ENCODE data around the gene STK11. TPM values are rescaled to one million over a fixed set of nuclear protein-coding genes. Genes with fewer than 3 reads are reported as not detected.

Gene STK11
- total and polyA plus RNA-seq, 7 donors = 64.9 to 133 (median 85.9) TPM

DNA sequence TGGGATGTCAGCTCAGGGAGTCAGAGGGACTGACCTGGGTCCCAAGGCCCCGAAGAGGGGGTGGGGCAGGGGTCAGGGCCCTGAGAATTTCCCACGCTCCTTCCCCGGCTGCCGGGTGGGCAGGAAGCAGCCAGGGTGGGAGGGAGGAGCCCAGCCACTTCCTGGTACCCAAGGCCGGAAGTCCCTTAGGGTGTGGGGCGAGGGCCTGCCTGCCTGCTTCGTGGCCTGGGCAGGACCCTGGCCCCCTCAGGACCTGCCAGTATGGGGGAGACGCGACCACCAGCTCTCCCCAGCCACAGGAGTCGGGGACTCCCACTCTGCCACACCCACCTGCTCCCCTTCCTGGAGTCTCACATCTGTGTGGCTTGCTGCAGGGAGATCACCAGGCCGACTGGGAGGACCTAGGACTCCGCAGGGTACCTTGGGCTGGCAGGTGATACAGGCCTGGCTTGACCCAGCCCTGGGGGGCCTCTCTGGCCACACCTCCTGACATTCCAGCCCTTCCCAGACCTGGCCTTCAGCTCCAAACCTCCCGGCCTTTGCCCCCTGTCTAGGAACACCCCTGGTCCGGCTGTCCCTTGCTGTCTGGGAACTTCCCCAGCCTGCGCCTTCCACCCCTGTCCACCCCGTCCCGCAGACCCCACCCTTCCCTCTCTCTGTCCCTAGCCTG, 53.8 kb downstream of the STK11 start:
- H3K27ac ChIP-seq = peak overlapping the region; percentile 85
- WGBS, 3 donors = 22 to 34% (median 28%) methylated on average over 16 to 17 of the region's 17 CpGs
- peak overlapping the region; percentile 37 for H3K4me3 ChIP-seq
- DNase-seq (peak; percentile 78 to 89), ATAC-seq (peak in 3 of 4 donors; percentile 16 to 26 (median 23))
- H3K9me3 ChIP-seq = no peaks in the 10 kb centered on the region
- intact Hi-C loops (cut with DNase I) = no loop called here
- H3K36me3 ChIP-seq (ENCODE audit: insufficient read depth in 1 of 2, low read depth in 1 of 2) = peaks cover 10 to 42% of the 10 kb centered on the region in 2 donors
- H3K27me3 ChIP-seq (ENCODE audit: insufficient read depth in 3 of 3, low read length in 2 of 3) = no peaks in the 10 kb centered on the region
- H3K4me1 ChIP-seq = peaks cover 57% of the 10 kb centered on the region
- TF ChIP-seq, protein P1, sequence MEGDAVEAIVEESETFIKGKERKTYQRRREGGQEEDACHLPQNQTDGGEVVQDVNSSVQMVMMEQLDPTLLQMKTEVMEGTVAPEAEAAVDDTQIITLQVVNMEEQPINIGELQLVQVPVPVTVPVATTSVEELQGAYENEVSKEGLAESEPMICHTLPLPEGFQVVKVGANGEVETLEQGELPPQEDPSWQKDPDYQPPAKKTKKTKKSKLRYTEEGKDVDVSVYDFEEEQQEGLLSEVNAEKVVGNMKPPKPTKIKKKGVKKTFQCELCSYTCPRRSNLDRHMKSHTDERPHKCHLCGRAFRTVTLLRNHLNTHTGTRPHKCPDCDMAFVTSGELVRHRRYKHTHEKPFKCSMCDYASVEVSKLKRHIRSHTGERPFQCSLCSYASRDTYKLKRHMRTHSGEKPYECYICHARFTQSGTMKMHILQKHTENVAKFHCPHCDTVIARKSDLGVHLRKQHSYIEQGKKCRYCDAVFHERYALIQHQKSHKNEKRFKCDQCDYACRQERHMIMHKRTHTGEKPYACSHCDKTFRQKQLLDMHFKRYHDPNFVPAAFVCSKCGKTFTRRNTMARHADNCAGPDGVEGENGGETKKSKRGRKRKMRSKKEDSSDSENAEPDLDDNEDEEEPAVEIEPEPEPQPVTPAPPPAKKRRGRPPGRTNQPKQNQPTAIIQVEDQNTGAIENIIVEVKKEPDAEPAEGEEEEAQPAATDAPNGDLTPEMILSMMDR (IDR thresholded peaks at IDR 0.05) = no peak

DNA sequence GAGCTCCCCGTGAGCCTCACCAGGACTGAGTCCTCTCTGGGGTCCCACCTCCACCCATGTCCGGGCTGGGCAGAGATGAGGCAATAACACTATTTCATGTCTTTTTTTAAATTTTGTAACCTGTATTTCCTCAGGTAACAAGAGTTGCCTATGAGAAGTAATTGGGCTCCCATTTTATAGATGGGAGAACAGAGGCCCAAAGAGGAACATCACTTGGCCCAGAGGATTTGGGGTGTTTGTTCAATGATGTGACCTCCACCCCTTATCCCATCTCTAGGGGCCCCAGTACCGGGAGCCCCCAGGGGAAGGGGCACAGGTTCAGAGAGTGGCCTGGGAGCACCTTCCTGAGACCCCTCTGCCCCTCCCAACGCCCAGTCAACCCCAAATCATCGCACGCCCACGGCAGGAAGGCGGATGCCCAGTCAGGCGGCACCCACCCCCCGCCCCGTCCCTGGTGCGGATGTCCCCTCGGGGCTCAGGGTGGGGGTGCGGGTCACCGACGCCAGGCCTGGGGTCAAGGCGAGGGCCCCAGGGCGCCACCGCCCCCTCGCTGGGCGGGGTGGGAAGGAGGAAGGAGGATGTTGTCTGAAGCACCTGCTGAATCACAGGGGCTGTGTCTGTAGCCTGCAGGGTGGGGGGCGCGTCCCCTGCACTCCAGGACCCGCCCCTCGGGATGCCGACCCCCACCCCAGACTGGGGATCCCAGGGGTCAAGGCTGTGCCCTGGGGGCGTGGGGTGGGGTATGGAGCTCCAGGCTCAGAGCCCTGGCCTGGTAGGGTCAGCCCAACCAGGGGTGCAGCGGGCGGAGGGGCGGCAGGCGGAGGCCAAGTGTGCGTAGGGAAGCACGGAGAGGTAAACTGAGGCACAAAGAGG, 54.5 kb downstream of the STK11 start:
- H3K4me3 ChIP-seq = peak overlapping the region; percentile 78
- peaks cover 7 to 34% of the 10 kb centered on the region in 2 donors for H3K36me3 ChIP-seq (ENCODE audit: insufficient read depth in 1 of 2, low read depth in 1 of 2)
- intact Hi-C loops (cut with DNase I) = no loop called here
- TF ChIP-seq, protein P1 (IDR thresholded peaks at IDR 0.05) = no peak
- H3K9me3 ChIP-seq = no peaks in the 10 kb centered on the region
- ATAC-seq = peak; percentile 4 to 13 (median 12)
- no peaks in the 10 kb centered on the region for H3K27me3 ChIP-seq (ENCODE audit: insufficient read depth in 3 of 3, low read length in 2 of 3)
- peak overlapping the region; percentile 85 for H3K27ac ChIP-seq
- 25 to 32% (median 28%) methylated on average over 28 to 33 of the region's 33 CpGs for WGBS, 3 donors
- peaks cover 52% of the 10 kb centered on the region for H3K4me1 ChIP-seq
- DNase-seq = peak in 1 of 2 donors; percentile 60

DNA sequence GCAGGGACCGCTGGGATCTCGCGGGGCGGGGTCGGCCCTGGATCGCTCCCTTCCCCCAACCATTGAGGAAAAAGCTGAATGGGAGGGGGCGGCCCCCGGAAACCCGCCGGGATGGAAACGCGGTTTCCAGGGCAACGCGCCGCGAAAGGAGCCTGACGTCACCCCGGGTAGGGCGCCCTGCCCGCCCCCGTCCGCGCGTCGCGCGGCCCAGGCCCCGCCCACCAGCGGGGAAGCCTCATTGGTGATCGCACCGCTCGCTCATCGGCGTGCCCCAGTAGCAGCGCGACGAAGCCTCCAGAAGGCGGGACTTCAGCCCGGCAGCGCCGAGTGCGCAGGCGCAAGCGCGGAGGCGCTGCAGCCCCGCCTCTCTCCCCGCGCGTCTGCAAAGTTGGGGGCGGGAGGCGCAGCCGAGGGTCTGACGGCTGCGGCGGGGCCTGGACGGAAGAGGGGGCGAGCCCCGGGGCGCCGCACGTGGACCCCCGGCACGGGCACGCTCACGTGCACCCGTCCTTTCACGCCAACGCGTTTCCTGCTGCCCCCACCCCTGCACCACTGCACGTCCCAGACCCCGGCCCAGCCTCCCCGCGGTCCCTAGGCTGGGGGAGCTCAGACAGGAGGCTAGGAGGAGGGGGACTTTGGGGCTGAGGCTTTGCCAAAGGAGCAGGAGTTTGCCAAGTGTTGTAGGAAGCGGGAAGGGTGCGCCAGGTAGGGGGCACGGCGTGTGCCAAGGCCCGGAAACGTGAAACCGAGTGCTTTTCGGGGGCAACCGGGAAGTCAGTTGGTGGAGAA, 55.4 kb downstream of the STK11 start:
- no peaks in the 10 kb centered on the region for H3K9me3 ChIP-seq
- peak overlapping the region; percentile 78 for H3K4me3 ChIP-seq
- TF ChIP-seq, protein P1 (IDR thresholded peaks at IDR 0.05) = no peak
- ATAC-seq (peak; percentile 67 to 84 (median 76)), DNase-seq (peak; percentile 96 to 99)
- WGBS, 3 donors = 0 to 1% (median 0%) methylated on average over 73 to 83 of the region's 83 CpGs
- H3K27ac ChIP-seq = peak overlapping the region; percentile 85
- H3K4me1 ChIP-seq = peaks cover 46% of the 10 kb centered on the region
- intact Hi-C loops (cut with DNase I) = no loop called here
- H3K36me3 ChIP-seq (ENCODE audit: insufficient read depth in 1 of 2, low read depth in 1 of 2) = peaks cover 0 to 26% of the 10 kb centered on the region in 2 donors
- H3K27me3 ChIP-seq (ENCODE audit: insufficient read depth in 3 of 3, low read length in 2 of 3) = no peaks in the 10 kb centered on the region

DNA sequence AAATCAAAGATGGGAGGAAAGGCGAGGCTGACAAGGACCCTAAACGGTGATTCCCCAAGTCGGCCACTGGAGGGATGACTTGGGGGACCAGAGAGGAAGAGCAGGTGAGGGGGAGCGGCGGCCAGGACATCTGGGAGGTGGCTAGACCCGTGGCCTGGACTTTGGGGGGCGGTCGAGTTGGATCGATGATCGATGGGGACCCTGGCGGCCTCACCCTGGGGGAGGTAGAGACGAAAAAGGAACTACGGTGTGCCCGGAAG, 55.9 kb downstream of the STK11 start:
- TF ChIP-seq, protein P1 (IDR thresholded peaks at IDR 0.05) = no peak
- ATAC-seq (no peak), DNase-seq (peak in 1 of 2 donors; percentile 62)
- peak overlapping the region; percentile 85 for H3K27ac ChIP-seq
- intact Hi-C loops (cut with DNase I) = no loop called here
- no peaks in the 10 kb centered on the region for H3K27me3 ChIP-seq (ENCODE audit: insufficient read depth in 3 of 3, low read length in 2 of 3)
- 8 to 20% (median 13%) methylated on average over 14 of the region's 14 CpGs for WGBS, 3 donors
- peaks cover 47% of the 10 kb centered on the region for H3K4me1 ChIP-seq
- H3K9me3 ChIP-seq = no peaks in the 10 kb centered on the region
- peak overlapping the region; percentile 78 for H3K4me3 ChIP-seq
- peaks cover 0 to 21% of the 10 kb centered on the region in 2 donors for H3K36me3 ChIP-seq (ENCODE audit: insufficient read depth in 1 of 2, low read depth in 1 of 2)
